Duodenal mucosa (tissue), 2 donors: ENCODE measurements around the gene RHOT1.

Experiments
- H3K27ac ChIP-seq: one replicate; pipeline ENCODE4 v1.7.0; 2013; ENCODE audit warnings: low read depth, low read length
- H3K27me3 ChIP-seq, 2 donors: one replicate each; pipeline ENCODE4 v1.7.0; 2013; ENCODE audit warnings: low read length in 2 of 2, control low read depth in 1 of 2; ENCODE audit not compliant: insufficient read depth in 2 of 2, control insufficient read depth in 1 of 2
- H3K36me3 ChIP-seq, 2 donors: one replicate each; pipeline ENCODE4 v1.7.0; 2013; ENCODE audit warnings: low read length in 2 of 2, control low read depth in 1 of 2; ENCODE audit not compliant: insufficient read depth in 2 of 2, control insufficient read depth in 1 of 2
- H3K4me1 ChIP-seq, 2 donors: one replicate each; pipeline ENCODE4 v1.7.0; 2013; ENCODE audit warnings: low read length in 2 of 2, control low read depth in 1 of 2; ENCODE audit not compliant: insufficient read depth in 2 of 2, control insufficient read depth in 1 of 2
- H3K4me3 ChIP-seq, 2 donors: one replicate each; pipeline ENCODE4 v1.7.0; 2013; ENCODE audit warnings: low read length in 2 of 2, low read depth in 1 of 2
- H3K9ac ChIP-seq, 2 donors: one replicate each; pipeline ENCODE4 v1.7.0; 2013; ENCODE audit warnings: low read length in 2 of 2, low read depth in 1 of 2
- H3K9me3 ChIP-seq, 2 donors: one replicate each; pipeline ENCODE4 v1.7.0; 2013; ENCODE audit warnings: low read length in 2 of 2, control low read depth in 1 of 2; ENCODE audit not compliant: control insufficient read depth in 1 of 2

The RHOT1 gene

GRCh38 chr17:32265192-32265923 is 123.1 kb downstream of the RHOT1 start, which contains the start of gene RHBDL3:
Gene RHBDL3, plus strand, starts transcription at chr17:32265832. Its CDS starts 358 bp downstream, at chr17:32266190.
- Histone ChIP-seq H3K27ac (no peak within 1 kb of the TSS), H3K36me3 (no peaks in the 10 kb centered on the region), H3K27me3 (peaks cover 53 to 63% of the 10 kb centered on the region in 2 donors), H3K9ac (no peak within 1 kb of the TSS), H3K4me1 (peaks cover 5 to 16% of the 10 kb centered on the region in 2 donors), H3K9me3 (no peaks in the 10 kb centered on the region), H3K4me3 (peak within 1 kb of the TSS; percentile 49 to 67)

DNA sequence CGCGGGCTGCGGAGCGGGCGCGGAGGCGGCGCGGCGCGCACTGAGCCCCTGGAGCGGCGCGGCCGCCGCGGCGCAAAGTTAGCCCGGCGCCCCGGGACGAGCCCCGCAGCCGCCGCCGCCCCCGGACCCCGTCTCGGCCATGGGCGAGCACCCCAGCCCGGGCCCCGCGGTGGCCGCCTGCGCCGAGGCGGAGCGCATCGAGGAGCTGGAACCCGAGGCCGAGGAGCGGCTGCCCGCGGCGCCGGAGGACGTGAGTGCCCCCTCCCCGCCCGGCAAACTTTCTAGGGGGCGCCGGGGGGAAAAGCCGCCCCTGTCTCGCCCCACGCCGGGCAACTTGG is 123.7 kb downstream of the RHOT1 start:
- Histone ChIP-seq H3K27ac (no peak overlapping the region), H3K36me3 (no peaks in the 10 kb centered on the region), H3K4me1 (peaks cover 5 to 16% of the 10 kb centered on the region in 2 donors), H3K9ac (no peak overlapping the region), H3K27me3 (peaks cover 54 to 65% of the 10 kb centered on the region in 2 donors), H3K4me3 (peak overlapping the region; percentile 49 to 67), H3K9me3 (no peaks in the 10 kb centered on the region)

DNA sequence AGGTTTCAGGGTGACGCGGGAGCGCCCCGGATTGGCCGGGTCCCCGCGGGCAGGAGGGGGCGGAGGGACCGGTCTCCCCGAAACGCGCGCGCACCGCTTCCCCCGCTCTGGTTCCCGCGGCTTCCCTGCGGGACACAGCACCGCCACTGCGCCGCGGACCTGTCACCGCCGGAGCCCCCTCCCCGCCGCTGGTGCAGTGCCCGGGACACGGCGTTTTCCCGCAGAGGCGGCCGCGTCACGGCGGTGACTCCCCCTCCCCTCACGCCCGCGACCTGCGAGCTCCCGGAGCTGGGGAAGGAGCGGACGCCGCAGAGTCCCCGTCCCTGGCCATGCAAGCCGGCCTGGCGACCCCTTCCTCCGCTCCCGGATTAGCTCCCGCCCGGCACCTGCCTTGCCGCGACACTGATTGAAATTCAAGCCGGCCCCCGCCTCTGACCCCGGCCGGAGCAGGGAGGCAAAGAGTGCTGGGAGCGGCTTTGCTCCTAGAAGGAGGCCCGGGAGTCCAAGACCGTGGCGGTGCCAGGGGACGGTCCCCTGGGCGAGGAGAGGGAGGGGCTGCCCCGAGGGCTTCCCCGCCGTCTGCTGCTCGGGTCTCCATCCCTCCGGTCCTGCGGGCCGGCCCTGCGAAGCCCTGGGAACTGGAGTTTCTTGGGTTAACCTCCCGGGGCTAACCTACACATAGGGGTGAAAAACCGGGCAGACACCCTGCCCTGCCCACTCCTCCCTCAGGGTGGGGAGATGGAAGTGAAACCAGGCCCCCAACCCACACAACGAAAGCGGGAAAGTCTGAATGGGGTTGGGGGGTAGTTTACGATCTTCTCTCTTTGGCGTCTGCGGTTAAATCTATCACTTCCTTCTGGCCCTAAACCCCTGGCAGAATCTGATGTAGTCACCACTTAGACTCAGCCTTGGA is 124.3 kb downstream of the RHOT1 start:
- peaks cover 54 to 61% of the 10 kb centered on the region in 2 donors for H3K27me3 ChIP-seq
- peak overlapping the region; percentile 49 to 67 for H3K4me3 ChIP-seq
- no peaks in the 10 kb centered on the region for H3K9me3 ChIP-seq
- no peak overlapping the region for H3K9ac ChIP-seq
- peaks cover 5 to 16% of the 10 kb centered on the region in 2 donors for H3K4me1 ChIP-seq
- H3K36me3 ChIP-seq: no peaks in the 10 kb centered on the region
- no peak overlapping the region for H3K27ac ChIP-seq

- Histone ChIP-seq H3K27ac (no peak overlapping the region), H3K9me3 (no peaks in the 10 kb centered on the region), H3K4me3 (no peak overlapping the region), H3K4me1 (peaks cover 5 to 16% of the 10 kb centered on the region in 2 donors), H3K9ac (no peak overlapping the region), H3K27me3 (peaks cover 47 to 57% of the 10 kb centered on the region in 2 donors), H3K36me3 (no peaks in the 10 kb centered on the region)
Observed at GRCh38 chr17:32267690-32268205, 125.4 kb downstream of the RHOT1 start.

DNA sequence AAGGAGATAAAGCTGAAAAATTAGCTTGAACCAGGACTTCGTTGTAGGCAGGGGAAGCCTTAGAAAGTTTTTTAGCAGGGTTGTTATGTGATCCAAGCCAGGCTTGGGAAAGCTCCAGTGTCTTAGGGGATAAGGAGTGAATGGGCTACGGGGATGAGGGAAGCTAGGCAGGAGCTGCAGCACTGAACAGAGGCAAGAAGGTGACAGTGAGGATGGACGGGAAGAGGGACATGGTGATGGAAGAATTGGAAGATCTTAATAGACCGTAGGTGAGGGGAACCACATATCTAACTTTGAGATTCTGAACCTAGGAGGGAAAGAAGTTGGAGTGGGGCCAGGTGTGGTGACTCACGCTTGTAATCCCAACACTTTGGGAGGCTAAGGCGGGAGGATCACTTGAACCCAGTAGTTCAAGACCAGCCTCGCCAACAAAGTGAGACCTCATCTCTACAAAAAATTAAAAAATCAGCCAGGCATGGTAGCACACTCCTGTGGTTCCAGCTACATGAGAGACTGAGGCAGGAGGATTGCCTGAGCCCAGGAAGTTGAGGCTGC is 126.5 kb downstream of the RHOT1 start:
- H3K9ac ChIP-seq: no peak overlapping the region
- H3K27ac ChIP-seq: no peak overlapping the region

GRCh38 chr17:32269377-32269776 is 127.1 kb downstream of the RHOT1 start:
- Histone ChIP-seq H3K36me3 (no peaks in the 10 kb centered on the region), H3K4me3 (no peak overlapping the region), H3K9ac (no peak overlapping the region), H3K4me1 (peaks cover 5 to 16% of the 10 kb centered on the region in 2 donors), H3K27me3 (peaks cover 41 to 47% of the 10 kb centered on the region in 2 donors), H3K27ac (no peak overlapping the region), H3K9me3 (no peaks in the 10 kb centered on the region)

More for the DNA sequence above, 126.5 kb downstream of the RHOT1 start:
- H3K4me3 ChIP-seq: no peak overlapping the region
- H3K4me1 ChIP-seq: peaks cover 5 to 16% of the 10 kb centered on the region in 2 donors
- H3K27me3 ChIP-seq: peaks cover 42 to 51% of the 10 kb centered on the region in 2 donors
- H3K9me3 ChIP-seq: no peaks in the 10 kb centered on the region
- H3K36me3 ChIP-seq: no peaks in the 10 kb centered on the region

- H3K9ac ChIP-seq: no peak overlapping the region
- H3K36me3 ChIP-seq: no peaks in the 10 kb centered on the region
- H3K27me3 ChIP-seq: peaks cover 35 to 38% of the 10 kb centered on the region in 2 donors
- peaks cover 3 to 5% of the 10 kb centered on the region in 2 donors for H3K4me1 ChIP-seq
- H3K9me3 ChIP-seq: no peaks in the 10 kb centered on the region
- no peak overlapping the region for H3K4me3 ChIP-seq
- no peak overlapping the region for H3K27ac ChIP-seq
Observed at GRCh38 chr17:32271844-32272243, 129.5 kb downstream of the RHOT1 start.

DNA sequence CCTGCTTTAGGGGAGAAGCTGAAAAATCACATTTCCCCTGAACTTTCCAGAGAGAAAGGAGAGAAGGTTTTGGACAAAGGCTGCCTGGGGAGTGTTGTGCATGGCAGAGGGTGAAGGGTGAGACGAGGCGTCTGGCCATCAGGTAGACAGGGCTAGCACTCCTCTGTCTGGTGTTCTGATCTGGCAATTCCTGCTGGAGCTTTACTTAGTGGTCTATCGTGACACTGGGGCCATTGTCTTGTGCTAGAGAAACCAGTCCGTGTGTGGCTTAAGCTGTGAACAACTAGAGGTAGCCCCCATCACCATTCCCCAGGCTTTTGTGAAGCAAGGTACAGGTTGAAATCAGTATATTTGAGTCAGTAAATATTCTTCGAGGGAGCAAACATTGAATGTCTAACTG is 131.8 kb downstream of the RHOT1 start:
- H3K9me3 ChIP-seq: no peaks in the 10 kb centered on the region
- H3K9ac ChIP-seq: no peak overlapping the region
- no peaks in the 10 kb centered on the region for H3K4me1 ChIP-seq
- no peak overlapping the region for H3K27ac ChIP-seq
- no peak overlapping the region for H3K4me3 ChIP-seq
- no peaks in the 10 kb centered on the region for H3K36me3 ChIP-seq
- peaks cover 17% of the 10 kb centered on the region in 2 donors for H3K27me3 ChIP-seq

GRCh38 chr17:32274643-32275042 is 132.3 kb downstream of the RHOT1 start:
- Histone ChIP-seq H3K4me3 (no peak overlapping the region), H3K27ac (no peak overlapping the region), H3K9ac (no peak overlapping the region), H3K4me1 (no peaks in the 10 kb centered on the region), H3K27me3 (peaks cover 13 to 17% of the 10 kb centered on the region in 2 donors), H3K9me3 (no peaks in the 10 kb centered on the region), H3K36me3 (no peaks in the 10 kb centered on the region)
